Measurements from ENCODE around the gene CA5A. TPM values are rescaled to one million over a fixed set of nuclear protein-coding genes. Genes with fewer than 3 reads are reported as not detected.

CA5A gene
- total RNA-seq, 4 donors from 2014 or later: not detected

DNA sequence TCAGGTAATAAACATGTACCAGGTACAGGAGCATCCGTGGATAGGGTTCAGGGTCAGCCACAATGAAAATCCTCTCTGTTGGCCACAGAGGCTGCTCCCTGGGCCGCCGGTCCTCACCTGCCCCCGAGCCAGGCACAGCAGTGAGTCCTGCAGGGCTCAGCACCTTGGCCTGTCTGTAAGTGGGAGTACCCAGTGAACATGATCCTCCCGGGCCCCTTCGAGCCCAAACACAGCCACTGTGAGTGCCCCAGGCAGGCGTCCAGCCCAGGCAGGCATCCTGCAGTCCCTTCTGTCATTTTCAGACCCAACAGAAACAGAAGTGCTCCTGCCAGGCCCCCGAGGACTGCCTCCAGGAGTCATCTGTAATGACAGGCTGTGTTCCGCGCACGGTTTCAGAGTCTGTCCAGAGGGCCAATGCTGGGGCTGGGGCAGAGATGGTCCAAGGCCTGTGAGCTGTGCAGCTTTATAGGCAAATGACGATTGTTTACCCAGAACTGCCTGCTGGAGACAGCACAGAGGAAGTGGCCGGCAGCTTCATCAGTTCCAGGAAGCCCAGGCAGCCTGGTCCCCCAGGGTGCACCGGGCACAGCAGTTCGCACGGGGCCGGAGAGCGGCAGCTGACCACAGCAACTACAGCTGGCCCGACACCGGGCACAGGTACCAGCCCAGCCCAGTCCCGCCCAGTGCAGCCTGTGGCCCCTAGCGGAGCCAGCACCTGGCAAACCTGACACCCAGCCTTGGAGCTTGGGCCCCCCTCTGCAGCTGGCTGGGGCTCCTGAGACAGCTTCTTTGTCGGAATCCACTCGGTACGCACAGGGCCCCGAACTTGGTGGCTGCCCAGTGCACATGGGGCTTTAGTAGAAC is 80.2 kb downstream of the CA5A start:
- H3K27ac ChIP-seq: peak overlapping the region; percentile 55
- WGBS: 48% methylated on average over 11 of the region's 26 CpGs
- H3K9me3 ChIP-seq: no peaks in the 10 kb centered on the region
- no peak for TF ChIP-seq CTCF (IDR thresholded peaks at IDR 0.05)
- no peaks in the 10 kb centered on the region for H3K27me3 ChIP-seq
- H3K36me3 ChIP-seq: no peaks in the 10 kb centered on the region
- no peak overlapping the region for H3K4me3 ChIP-seq
- DNase-seq (ENCODE audit: low spot score in 2 of 2): no peak
- peaks cover 55% of the 10 kb centered on the region for H3K4me1 ChIP-seq

- TF ChIP-seq POLR2AphosphoS5 (IDR thresholded peaks at IDR 0.05) (no peak), EP300 (IDR thresholded peaks at IDR 0.05) (no peak), CTCF (IDR thresholded peaks at IDR 0.05) (no peak), POLR2A (IDR thresholded peaks at IDR 0.05) (no peak)
- no peak for DNase-seq (ENCODE audit: low spot score in 2 of 2)
- H3K36me3 ChIP-seq: no peaks in the 10 kb centered on the region
These were observed 81.2 kb downstream of the CA5A start for GRCh38 chr16:87854907-87855683.

DNA sequence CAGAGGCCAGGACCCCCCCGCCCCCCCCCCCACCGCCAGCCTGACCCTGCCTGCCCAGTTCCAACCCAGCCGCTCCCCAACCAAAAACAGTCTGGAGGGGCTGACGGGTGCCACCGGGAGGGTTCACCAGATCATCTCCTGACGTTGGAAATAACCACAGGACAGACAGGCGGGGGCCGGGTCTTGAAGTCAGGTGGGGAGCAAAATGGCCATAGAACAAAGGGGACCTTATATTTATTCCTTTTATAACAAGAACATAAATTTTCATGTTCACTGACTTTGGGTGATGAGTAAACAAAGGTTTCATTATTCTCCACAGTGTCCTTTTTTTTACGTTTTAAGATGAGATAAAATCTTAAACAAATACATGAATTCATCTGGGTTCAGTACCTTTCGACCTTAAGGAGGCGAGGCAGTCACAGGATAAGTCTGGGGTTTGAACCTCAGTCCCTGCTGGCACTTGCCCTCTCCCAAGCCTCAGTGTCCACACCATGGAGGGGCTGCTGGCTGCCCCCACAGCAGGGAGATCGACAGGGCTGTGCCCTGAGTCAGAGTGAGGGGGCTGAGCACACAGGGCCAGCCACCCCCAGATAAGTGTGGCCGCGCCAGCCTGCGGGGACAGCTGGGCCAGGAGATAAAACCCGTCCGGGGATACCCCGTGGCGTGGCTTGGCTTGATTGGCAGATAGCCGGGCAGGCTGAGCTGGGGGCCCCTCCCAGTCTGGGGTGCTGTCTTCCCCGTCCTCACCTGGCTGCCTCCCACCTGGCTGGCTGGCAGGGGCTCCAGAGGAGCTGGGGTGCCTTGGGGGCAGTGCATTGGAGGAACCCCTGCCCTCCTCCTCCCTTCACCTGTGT is 82.0 kb downstream of the CA5A start:
- H3K27ac ChIP-seq: peak overlapping the region; percentile 20
- H3K4me1 ChIP-seq: peaks cover 71% of the 10 kb centered on the region
- H3K9me3 ChIP-seq: no peaks in the 10 kb centered on the region
- TF ChIP-seq POLR2A (IDR thresholded peaks at IDR 0.05) (no peak), POLR2AphosphoS5 (IDR thresholded peaks at IDR 0.05) (no peak), CTCF (IDR thresholded peaks at IDR 0.05) (no peak), EP300 (IDR thresholded peaks at IDR 0.05) (no peak)
- no peak for DNase-seq (ENCODE audit: low spot score in 2 of 2)
- H3K4me3 ChIP-seq: peak overlapping the region; percentile 30
- no peaks in the 10 kb centered on the region for H3K27me3 ChIP-seq
- 43% methylated on average over 12 of the region's 21 CpGs for WGBS
- H3K36me3 ChIP-seq: no peaks in the 10 kb centered on the region

More at GRCh38 chr16:87854907-87855683, 81.2 kb downstream of the CA5A start:
- peaks cover 63% of the 10 kb centered on the region for H3K4me1 ChIP-seq
- peak overlapping the region; percentile 55 for H3K27ac ChIP-seq
- H3K4me3 ChIP-seq: no peak overlapping the region
- no peaks in the 10 kb centered on the region for H3K9me3 ChIP-seq
- WGBS: 72% methylated on average over 8 of the region's 22 CpGs
- no peaks in the 10 kb centered on the region for H3K27me3 ChIP-seq

DNA sequence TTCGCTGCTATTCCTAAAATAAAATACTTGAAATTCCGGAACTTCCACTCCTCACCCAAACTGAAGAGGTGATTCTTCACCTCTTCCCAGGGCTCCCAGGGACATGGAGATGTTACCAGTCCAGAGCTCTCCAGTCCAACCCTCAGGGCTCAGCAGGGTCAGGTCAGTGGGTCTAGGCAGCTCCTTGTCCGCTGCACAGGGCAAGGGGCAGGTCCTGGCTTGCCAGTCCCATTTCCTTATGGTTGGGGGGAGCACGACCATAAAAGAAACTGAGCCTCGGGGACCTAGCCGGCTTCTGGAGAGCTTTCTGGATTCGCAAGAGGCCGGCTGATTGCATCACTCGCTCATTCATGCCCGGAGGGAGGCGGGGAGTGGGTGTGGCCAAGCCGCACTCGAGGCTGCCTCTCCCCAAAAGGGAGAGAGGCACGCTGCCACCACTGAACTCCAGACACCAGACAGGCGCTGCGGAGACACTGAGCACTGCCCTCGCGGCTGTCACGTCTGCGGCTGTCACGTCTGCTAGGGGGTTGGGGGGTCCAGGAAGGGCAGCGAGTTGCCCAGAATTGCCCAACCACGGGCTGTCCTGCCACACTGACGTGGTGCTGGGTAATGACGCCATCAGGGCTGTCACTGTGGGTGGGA is 82.8 kb downstream of the CA5A start:
- peak in 2 of 3 donors; percentile 24 to 50 for TF ChIP-seq POLR2AphosphoS5 (IDR thresholded peaks at IDR 0.05)
- TF ChIP-seq POLR2A (IDR thresholded peaks at IDR 0.05): no peak
- Histone ChIP-seq H3K9me3 (no peaks in the 10 kb centered on the region), H3K4me1 (peaks cover 74% of the 10 kb centered on the region), H3K4me3 (peak overlapping the region; percentile 30), H3K27ac (peak overlapping the region; percentile 19), H3K27me3 (no peaks in the 10 kb centered on the region), H3K36me3 (no peaks in the 10 kb centered on the region)
- peak; percentile 96 to 97 for DNase-seq (ENCODE audit: low spot score in 2 of 2)
- WGBS: 53% methylated on average over 3 of the region's 25 CpGs

GRCh38 chr16:87851601-87852000 is 84.7 kb downstream of the CA5A start:
- H3K9me3 ChIP-seq: no peaks in the 10 kb centered on the region
- no peaks in the 10 kb centered on the region for H3K36me3 ChIP-seq
- H3K27ac ChIP-seq: no peak overlapping the region
- DNase-seq (ENCODE audit: low spot score in 2 of 2): no peak
- no peaks in the 10 kb centered on the region for H3K27me3 ChIP-seq
- no peak for TF ChIP-seq EP300 (IDR thresholded peaks at IDR 0.05)
- no peak for TF ChIP-seq POLR2A (IDR thresholded peaks at IDR 0.05)
- TF ChIP-seq CTCF (IDR thresholded peaks at IDR 0.05): no peak
- TF ChIP-seq POLR2AphosphoS5 (IDR thresholded peaks at IDR 0.05): no peak
- no peak overlapping the region for H3K4me3 ChIP-seq
- peaks cover 67% of the 10 kb centered on the region for H3K4me1 ChIP-seq
- WGBS: no CpG with 5 or more reads among the region's 21 CpGs

Measured in suprapubic skin (tissue), 4 donors.